H9 (cell line): ENCODE results near the gene METTL21C. TPM values are rescaled to one million over a fixed set of nuclear protein-coding genes. Genes with fewer than 3 reads are reported as not detected.

ENCODE experiments used
- DNase-seq: peaks from one replicate; pipeline ENCODE4 v3.0.0-alpha.2; 2017
- H2AFZ ChIP-seq: one replicate; pipeline ENCODE4 v1.6.1; 2013; ENCODE audit warnings: mild to moderate bottlenecking, low read length, control low read depth, moderate library complexity
- H2AK5ac ChIP-seq: 2 replicates; pipeline ENCODE4 v1.6.1; 2013; ENCODE audit warnings: low read length, control low read depth, mixed read lengths; ENCODE audit not compliant: insufficient read length
- H2BK120ac ChIP-seq: one replicate; pipeline ENCODE4 v1.6.1; 2013; ENCODE audit warnings: low read depth, mild to moderate bottlenecking, low read length, control low read depth, inconsistent platforms; ENCODE audit not compliant: poor library complexity, severe bottlenecking
- H2BK12ac ChIP-seq: 2 replicates; pipeline ENCODE4 v1.6.1; 2013; ENCODE audit warnings: low read length, control low read depth, mixed read lengths, low read depth; ENCODE audit not compliant: insufficient read length
- H2BK15ac ChIP-seq: 2 replicates; pipeline ENCODE4 v1.6.1; 2013; ENCODE audit warnings: low read depth, low read length, control low read depth
- H2BK20ac ChIP-seq: one replicate; pipeline ENCODE4 v1.6.1; 2013; ENCODE audit warnings: low read depth, mild to moderate bottlenecking, low read length, control low read depth, inconsistent platforms; ENCODE audit not compliant: poor library complexity, severe bottlenecking
- H2BK5ac ChIP-seq: 2 replicates; pipeline ENCODE4 v1.6.1; 2013; ENCODE audit warnings: low read length, control low read depth, mixed read lengths; ENCODE audit not compliant: insufficient read length
- H3K14ac ChIP-seq: 2 replicates; pipeline ENCODE4 v1.6.1; 2013; ENCODE audit warnings: low read length, control low read depth; ENCODE audit not compliant: insufficient read depth
- H3K18ac ChIP-seq: 2 replicates; pipeline ENCODE4 v1.6.1; 2013; ENCODE audit warnings: low read depth, mild to moderate bottlenecking, mixed read lengths, low read length, control low read depth; ENCODE audit not compliant: insufficient read length
- H3K23ac ChIP-seq: 2 replicates; pipeline ENCODE4 v1.6.1; 2013; ENCODE audit warnings: low read length, control low read depth, mixed read lengths, low read depth; ENCODE audit not compliant: insufficient read length
- H3K23me2 ChIP-seq: 2 replicates; pipeline ENCODE4 v1.6.1; 2013; ENCODE audit warnings: low read depth, mild to moderate bottlenecking, mixed read lengths, low read length, control low read depth; ENCODE audit not compliant: insufficient read length, poor library complexity, severe bottlenecking
- H3K27ac ChIP-seq: 2 replicates; pipeline ENCODE4 v1.5.1; 2013; ENCODE audit warnings: low read length, control low read depth, mixed read lengths, low read depth; ENCODE audit not compliant: insufficient read length
- H3K27me3 ChIP-seq: 2 replicates; pipeline ENCODE4 v1.6.1; 2013; ENCODE audit warnings: low read length, control low read depth, inconsistent platforms; ENCODE audit not compliant: insufficient read depth
- H3K4ac ChIP-seq: 2 replicates; pipeline ENCODE4 v1.6.1; 2013; ENCODE audit warnings: low read depth, mild to moderate bottlenecking, control low read depth, inconsistent platforms, low read length, moderate library complexity
- H3K4me1 ChIP-seq: 2 replicates; pipeline ENCODE4 v1.6.1; 2013; ENCODE audit warnings: low read length, control low read depth, inconsistent platforms; ENCODE audit not compliant: insufficient read depth
- H3K4me2 ChIP-seq: 2 replicates; pipeline ENCODE4 v1.6.1; 2013; ENCODE audit warnings: low read length, control low read depth, mixed read lengths; ENCODE audit not compliant: insufficient read length, insufficient read depth
- H3K56ac ChIP-seq: 2 replicates; pipeline ENCODE4 v1.6.1; 2013; ENCODE audit warnings: low read depth, mild to moderate bottlenecking, mixed read lengths, low read length, control low read depth; ENCODE audit not compliant: insufficient read length
- H3K79me1 ChIP-seq: 2 replicates; pipeline ENCODE4 v1.6.1; 2013; ENCODE audit warnings: low read depth, mild to moderate bottlenecking, moderate library complexity, low read length, control low read depth, inconsistent platforms; ENCODE audit not compliant: insufficient read depth, poor library complexity, severe bottlenecking
- H3K79me2 ChIP-seq: 2 replicates; pipeline ENCODE4 v1.6.1; 2013; ENCODE audit warnings: low read length, control low read depth, inconsistent platforms; ENCODE audit not compliant: insufficient read depth
- H3K9ac ChIP-seq: 2 replicates; pipeline ENCODE4 v1.6.1; 2013; ENCODE audit warnings: low read length, control low read depth, mixed read lengths; ENCODE audit not compliant: insufficient read length; ENCODE audit errors: extremely low read depth
- H3K9me3 ChIP-seq: one replicate; pipeline ENCODE4 v1.6.1; 2013; ENCODE audit warnings: low read depth, low read length, inconsistent platforms; ENCODE audit not compliant: control insufficient read depth
- H3T11ph ChIP-seq: one replicate; pipeline ENCODE4 v1.6.1; 2013; ENCODE audit warnings: mild to moderate bottlenecking, low read length, control low read depth, inconsistent platforms
- H4K20me1 ChIP-seq: one replicate; pipeline ENCODE4 v1.6.1; 2013; ENCODE audit not compliant: control insufficient read depth, insufficient read length, insufficient read depth
- H4K5ac ChIP-seq: 2 replicates; pipeline ENCODE4 v1.6.1; 2013; ENCODE audit warnings: low read depth, mild to moderate bottlenecking, mixed read lengths, low read length, control low read depth; ENCODE audit not compliant: insufficient read length
- H4K8ac ChIP-seq: replicated peaks from 2 replicates; pipeline ENCODE4 v1.6.1; 2013; ENCODE audit warnings: low read length, control low read depth, mixed read lengths, low read depth; ENCODE audit not compliant: insufficient read length
- H4K91ac ChIP-seq: 2 replicates; pipeline ENCODE4 v1.6.1; 2013; ENCODE audit warnings: low read depth, mild to moderate bottlenecking, moderate library complexity, mixed read lengths, low read length, control low read depth; ENCODE audit not compliant: insufficient read length
- H3K27ac Mint-ChIP-seq, 3 experiments: 2 replicates in 2 of 3; 3 replicates in 1 of 3; pipeline ENCODE4 v1.8.0; 2020 to 2021; ENCODE audit warnings: mixed read lengths in 3 of 3, mild to moderate bottlenecking in 1 of 3, moderate library complexity in 1 of 3
- H3K27me3 Mint-ChIP-seq: 2 replicates; pipeline ENCODE4 v1.8.0; 2021; ENCODE audit warnings: low read depth, mild to moderate bottlenecking, moderate library complexity, mixed read lengths
- H3K36me3 Mint-ChIP-seq, 3 experiments: 2 replicates in 2 of 3; 3 replicates in 1 of 3; pipeline ENCODE4 v1.8.0; 2020 to 2021; ENCODE audit warnings: low read depth in 3 of 3, mixed read lengths in 3 of 3; ENCODE audit not compliant: insufficient read depth in 1 of 3
- H3K4me1 Mint-ChIP-seq, 2 experiments: 2 replicates each; pipeline ENCODE4 v1.8.0; 2020; ENCODE audit warnings: mixed read lengths in 2 of 2
- H3K4me3 Mint-ChIP-seq, 2 experiments: 2 replicates in 1 of 2; 3 replicates in 1 of 2; pipeline ENCODE4 v1.8.0; 2020 to 2021; ENCODE audit warnings: mild to moderate bottlenecking in 2 of 2, mixed read lengths in 2 of 2, moderate library complexity in 1 of 2
- H3K9me3 Mint-ChIP-seq, 2 experiments: 2 replicates in 1 of 2; 3 replicates in 1 of 2; pipeline ENCODE4 v1.8.0; 2020; ENCODE audit warnings: mild to moderate bottlenecking in 2 of 2, mixed read lengths in 2 of 2, moderate library complexity in 1 of 2
- CTCF ChIP-seq: fragments of 200-600 bp; sonication (generic); conservative IDR thresholded peaks from 3 replicates; pipeline ENCODE4 v1.8.0; 2021; ENCODE audit warnings: antibody characterized with exemption, mild to moderate bottlenecking
- WGBS: extraction: QIAGEN DNeasy Blood & Tissue Kit; methylation state at CpG from one replicate; pipeline ENCODE4 v1.1.7; 2013; ENCODE audit warnings: missing lambda C conversion rate, low lambda C conversion rate, mixed read lengths; ENCODE audit not compliant: insufficient read length; ENCODE audit errors: extremely low coverage; 5-methylcytosine and 5-hydroxymethylcytosine counted together
- total RNA-seq: library from RNA; stranded (reverse); gene quantifications from 2 replicates; pipeline ENCODE4 v1.2.1, GENCODE V29; 2021

The METTL21C gene
- total RNA-seq, 1 experiment from 2014 or later, result not detected

GRCh38 chr13:102643656-102644055, 51.2 kb downstream of the METTL21C start:
- WGBS, result no CpG with 5 or more reads among the region's 1 CpG

More at GRCh38 chr13:102643656-102644055, 51.2 kb downstream of the METTL21C start:
- no peaks in the 10 kb centered on the region for H3K4me1 Mint-ChIP-seq
- Histone ChIP-seq H3K27me3 (no peaks in the 10 kb centered on the region), H4K20me1 (no peaks in the 10 kb centered on the region), H2AK5ac (no peak overlapping the region), H2BK15ac (no peak overlapping the region), H3K23ac (no peak overlapping the region), H2BK20ac (no peak overlapping the region), H3K79me1 (no peaks in the 10 kb centered on the region), H3K4me2 (no peak overlapping the region), H4K5ac (no peak overlapping the region), H3K18ac (no peak overlapping the region), H3K4me1 (no peaks in the 10 kb centered on the region), H3K9ac (no peak overlapping the region), H3K4ac (no peak overlapping the region), H2BK120ac (no peak overlapping the region), H2BK12ac (no peak overlapping the region), H2BK5ac (no peak overlapping the region), H3K27ac (no peak overlapping the region), H3K56ac (no peak overlapping the region), H2AFZ (no peak overlapping the region), H3K14ac (no peak overlapping the region), H3K9me3 (no peaks in the 10 kb centered on the region), H4K91ac (no peak overlapping the region), H3K23me2 (no peaks in the 10 kb centered on the region), H3K79me2 (no peaks in the 10 kb centered on the region), H4K8ac (no peak overlapping the region), H3T11ph (no peak overlapping the region)
- H3K27me3 Mint-ChIP-seq, result no peaks in the 10 kb centered on the region
- H3K36me3 Mint-ChIP-seq, result peaks cover 25 to 73% (median 55%) of the 10 kb centered on the region in 3 experiments; a peak in 6 of 7 replicates
- H3K9me3 Mint-ChIP-seq, result no peaks in the 10 kb centered on the region
- DNase-seq, result no peak
- TF ChIP-seq CTCF, result no peak
- H3K4me3 Mint-ChIP-seq, result no peak overlapping the region
- peak overlapping the region in 1 of 3 experiments; percentile 23; a peak in 1 of 7 replicates for H3K27ac Mint-ChIP-seq
